HG03439 (cell line): ENCODE data around the gene TNNI2.
A peak's percentile ranks its signal among the peaks of the same experiment; 100 is the strongest.

Experiments used
- ATAC-seq: cut with Tn5 transposase; IDR thresholded peaks from one replicate; pipeline ENCODE4 v1.9.1; 2021; ENCODE audit warnings: mild to moderate bottlenecking, moderate library complexity; ENCODE audit not compliant: unreplicated experiment

The TNNI2 gene

DNA sequence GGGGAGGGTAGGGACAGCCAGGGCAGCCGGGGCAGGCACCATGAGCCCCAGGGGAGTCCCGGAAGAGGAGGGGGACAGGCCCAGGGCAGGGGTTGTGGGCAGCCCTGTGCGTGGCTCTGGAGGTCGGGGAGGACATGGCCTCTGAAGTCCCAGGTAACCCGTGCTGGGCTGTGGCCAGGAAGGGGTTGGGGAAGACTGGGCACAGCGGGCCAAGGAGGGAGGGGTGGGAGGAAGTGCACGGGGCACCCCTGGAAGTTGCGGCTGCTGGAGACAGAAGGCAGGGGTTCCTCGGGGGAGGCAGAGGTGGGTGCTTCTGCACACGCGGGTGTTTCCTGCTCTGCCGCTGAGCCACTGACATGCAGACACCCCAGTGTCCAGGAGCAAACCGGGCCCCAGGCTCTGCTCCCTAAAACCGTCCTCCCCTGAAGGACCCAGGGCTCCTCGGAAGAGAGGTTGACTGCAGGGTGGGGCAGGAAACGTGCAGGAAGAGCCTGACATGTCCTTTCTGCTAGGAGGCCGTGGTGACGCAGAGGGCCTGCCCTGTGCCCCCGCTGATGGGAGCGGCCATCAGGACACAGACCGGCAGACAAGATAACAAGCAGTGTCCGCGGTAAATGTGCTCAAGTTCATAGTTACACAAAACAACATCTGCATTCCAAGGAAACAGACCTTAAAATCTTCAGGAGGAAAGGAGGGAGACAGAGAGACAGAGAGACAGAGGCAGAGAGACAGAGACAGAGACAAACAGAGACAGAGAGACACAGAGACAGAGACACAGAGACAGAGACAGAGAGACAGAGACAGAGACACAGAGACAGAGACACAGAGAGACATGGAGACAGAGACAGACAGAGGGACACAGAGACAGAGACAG, 5.7 kb downstream of the TNNI2 start:
- ATAC-seq = no peak

DNA sequence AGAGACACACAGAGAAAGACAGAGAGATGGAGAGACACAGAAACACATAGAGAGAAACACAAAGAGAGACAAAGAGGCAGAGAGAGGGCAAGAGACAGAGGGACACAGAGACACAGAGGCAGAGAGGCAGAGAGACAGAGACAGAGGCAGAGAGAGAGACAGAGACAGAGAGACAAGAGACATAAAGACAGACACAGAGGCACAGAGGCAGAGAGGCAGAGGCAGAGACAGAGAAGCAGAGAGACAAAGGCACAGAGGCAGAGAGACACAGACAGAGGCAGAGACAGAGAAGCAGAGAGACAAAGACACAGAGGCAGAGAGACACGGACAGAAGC, 6.3 kb downstream of the TNNI2 start:
- ATAC-seq = no peak

DNA sequence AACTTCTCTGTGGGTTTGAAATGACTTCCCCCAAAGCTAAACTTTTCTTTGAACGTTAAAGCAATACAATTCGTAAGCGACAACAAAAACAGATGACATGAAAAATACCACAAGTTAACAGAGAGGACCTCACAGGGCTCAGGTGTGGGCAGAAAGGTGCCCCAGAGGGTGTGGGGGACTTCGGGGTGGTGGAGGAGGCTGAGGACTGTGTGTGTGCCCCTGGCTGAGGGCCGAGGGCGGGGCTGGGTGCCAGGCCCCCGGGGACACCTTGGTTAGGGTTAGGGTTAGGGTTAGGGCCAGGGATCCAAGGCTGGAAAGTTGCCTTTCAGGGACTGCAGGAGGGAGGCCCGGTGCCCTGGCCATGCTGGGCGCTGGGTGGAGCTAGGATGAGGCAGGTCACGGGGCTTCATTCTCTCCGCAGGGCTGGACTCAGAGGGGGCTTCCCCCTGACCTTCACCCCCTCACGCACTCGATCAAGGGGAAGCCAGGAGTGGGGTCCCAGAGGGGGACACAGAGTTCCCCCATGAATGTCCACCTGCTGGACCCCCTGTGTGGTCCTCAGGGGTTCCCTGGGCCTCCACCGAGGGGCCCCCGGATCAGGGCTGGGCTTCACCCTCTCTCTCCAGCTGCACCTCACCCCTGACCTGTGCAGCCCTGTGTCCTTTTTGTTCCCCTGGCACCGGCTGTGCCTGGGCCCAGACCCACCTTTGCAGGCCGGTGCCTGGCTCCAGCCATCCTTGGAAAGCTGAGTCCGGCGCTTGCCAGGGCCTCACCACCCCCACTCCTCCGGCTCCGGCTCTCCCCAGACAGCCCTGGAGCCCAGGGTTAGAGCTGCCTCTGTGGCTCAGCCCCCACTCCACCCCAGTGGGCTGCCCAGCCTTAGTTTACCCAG, 7.0 kb downstream of the TNNI2 start:
- no peak for ATAC-seq

DNA sequence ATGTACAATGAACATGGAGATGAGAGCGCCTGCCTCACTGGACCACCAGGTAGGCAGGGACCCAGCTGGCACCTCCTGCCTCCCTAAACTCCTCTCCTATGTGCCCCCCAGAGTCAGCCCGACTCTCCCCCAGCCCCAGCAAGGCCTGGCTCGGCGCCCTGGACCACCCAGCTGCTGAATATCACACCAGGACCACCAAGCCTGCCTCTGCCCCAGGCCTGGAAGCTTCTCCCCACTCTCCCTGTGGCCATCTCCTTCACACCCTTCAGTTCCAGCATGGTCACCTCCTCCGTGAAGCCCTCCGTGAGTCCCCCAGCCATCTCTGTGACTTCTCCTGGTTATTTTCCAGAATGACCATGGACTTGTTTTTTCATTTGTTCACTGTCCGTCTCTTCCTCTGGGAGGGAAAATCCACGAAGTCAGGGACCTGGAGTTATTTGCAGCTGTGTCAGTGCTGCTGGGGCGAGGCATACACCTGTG, 7.7 kb downstream of the TNNI2 start:
- ATAC-seq = no peak

DNA sequence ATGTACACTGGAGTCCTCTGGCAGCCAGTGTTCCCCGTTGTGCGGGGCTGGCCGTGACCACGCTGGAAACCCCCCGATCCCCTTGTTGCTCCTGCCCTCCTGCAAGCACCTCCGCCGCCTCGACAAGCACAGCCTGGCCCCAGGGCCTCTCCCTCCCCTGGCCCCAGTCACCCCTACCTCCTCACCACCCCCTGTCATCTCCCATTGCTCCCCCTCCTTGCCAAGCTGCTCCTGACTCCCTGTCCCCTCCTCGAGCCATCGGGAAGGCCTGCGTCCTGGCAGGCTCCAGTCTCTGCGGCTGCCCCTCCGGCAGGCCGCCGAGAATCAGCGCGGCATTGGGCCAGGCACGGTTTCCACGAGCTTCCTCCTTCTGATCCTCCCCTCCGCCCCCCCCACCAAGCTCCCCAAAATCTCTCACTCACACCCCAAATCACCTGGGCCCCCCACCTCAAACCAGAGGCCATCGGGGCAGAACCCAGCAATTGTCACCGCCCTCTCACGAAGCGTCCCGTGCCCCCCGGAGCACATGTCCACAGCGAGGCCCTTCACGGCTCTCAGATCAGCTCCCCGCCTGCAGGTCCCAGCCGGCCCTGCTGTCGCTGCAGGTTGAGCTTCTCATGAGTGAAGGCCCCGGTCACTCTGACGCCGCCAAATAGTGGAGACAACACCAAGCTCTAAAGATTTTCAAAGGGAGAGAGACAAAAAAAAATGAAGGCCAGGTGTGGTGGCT, 8.4 kb downstream of the TNNI2 start:
- ATAC-seq = no peak

DNA sequence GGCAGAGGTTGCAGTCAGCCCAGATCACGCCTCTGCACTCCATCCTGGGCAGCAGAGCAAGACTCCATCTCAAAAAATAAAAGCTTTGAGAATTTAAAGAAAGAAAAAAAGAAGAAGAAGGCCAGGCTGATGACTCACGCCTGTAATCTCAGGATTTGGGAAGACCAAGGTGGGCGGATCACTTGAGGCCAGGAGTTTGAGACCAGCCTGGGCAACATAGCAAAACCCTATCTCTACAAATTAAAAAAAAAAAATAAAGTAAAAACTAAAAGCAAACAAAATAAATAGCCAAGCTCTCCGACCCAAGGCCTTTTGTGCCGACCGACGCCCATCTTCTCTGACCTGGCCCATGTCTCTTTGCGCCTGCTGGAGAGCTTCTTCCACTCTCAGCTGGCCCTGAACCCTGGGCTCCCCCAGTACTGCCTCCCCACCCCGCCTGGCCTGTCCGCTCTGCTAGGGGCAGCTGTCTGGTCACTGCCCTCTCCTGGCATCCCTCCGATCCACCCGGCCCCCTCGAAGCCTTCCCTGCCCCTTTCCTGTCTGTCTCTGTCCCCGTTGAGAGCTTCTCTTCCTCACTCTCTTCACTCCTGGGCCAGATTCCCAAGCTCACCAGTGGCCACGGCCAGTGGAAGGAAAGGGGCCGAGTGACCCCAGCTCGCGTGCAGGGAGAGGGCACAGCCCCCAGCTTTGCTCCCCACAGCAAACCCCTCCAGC, 9.3 kb downstream of the TNNI2 start:
- ATAC-seq = no peak

DNA sequence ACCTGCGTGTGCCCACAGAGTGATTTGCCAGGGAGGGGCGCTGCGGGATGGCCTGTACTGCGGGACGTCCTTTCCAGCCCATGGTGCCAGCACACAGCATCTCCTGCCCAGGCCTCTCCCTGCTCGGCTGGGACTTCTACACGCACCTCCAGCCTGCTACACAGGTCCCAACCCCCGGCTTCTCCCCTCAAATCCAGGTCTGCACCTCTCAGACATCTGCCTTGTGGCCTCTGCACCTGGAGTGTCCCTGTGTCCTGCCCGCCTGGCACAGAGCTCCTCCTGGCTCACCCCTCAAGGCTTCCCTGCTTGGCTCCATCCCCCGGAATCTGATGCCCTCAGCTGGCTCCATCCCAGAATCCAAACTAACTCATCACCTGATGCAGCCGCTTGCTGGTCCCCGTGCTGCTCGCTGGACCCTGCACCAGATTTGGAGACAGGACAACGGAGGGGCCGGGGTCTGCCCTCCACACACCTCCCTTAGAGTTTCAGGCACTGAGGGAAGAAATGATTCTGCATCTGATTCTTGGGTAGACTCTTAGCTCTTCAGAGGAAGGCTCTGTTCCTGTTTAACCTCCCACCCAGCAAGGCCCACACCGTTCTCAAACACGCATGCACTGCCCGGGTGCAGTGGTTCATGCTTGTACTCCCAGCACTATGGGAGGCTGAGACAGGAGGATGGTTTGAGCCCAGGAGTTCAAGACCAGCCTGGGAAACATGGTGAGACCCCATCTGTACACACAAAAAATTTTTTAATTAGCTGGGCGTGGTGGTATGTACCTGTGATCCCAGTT, 10.1 kb downstream of the TNNI2 start:
- ATAC-seq = no peak

DNA sequence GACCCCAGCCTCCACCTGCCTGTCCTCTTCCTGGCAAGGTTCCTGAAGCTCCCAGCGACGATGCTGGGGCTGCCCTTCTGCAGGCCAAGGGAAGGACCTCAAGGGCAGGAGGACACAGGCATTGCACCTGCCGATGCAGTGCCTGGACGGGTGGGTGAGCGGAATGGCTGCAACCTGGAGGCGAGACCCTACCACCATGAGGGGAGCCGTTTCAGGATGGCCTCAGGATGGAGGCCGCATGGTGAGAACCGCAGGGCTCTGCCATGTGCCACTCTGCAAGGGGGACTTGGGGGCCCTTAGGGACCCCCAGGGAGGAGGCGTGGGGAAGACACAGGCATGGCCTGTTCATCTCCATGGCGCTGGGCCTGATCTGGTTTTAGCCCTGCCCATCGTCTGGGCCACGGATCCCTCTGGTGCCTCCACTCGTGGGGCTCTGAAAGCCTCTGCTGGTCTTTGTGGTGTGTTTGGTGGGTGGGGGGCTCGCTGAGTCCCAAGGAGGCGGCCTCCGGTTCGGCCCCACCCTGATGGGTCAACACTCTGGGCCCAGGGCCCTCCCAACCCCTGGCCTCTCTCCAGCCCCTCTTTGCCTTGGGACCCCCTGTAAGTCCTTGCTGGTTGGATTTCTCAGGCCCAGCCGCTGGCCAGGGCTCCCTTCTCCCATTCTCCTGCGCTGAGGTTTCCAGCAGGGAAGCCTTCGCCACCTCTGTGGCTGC, 12.8 kb downstream of the TNNI2 start:
- no peak for ATAC-seq

DNA sequence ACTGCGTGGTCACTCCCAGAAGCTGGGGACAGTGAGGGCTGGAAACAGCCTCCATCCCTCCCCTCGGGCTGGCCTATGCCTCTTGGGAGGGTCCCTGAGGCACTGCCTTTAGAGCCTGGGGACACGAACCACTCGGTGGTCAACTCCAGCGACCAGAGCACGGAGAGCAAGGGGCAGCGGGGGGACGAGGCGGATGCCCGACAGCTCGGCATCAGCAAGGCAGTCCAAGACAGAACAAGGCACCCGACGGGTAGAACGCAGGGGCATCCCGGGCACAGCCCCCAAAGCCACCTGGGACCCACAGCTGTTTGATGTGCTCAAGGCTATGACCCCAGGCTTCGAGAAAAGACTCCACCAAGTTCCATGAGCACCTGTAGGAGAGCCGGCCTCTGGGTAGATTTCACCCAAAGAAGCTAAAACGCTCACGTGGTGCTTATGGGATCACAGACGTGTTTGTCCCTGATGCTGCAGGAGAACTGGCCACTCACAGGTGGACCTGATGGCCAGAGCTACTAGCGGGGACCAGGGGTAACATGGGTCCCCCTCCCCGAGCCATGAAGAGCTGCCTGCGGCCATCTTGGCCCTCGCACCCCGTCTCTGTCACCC, 13.6 kb downstream of the TNNI2 start:
- no peak for ATAC-seq

DNA sequence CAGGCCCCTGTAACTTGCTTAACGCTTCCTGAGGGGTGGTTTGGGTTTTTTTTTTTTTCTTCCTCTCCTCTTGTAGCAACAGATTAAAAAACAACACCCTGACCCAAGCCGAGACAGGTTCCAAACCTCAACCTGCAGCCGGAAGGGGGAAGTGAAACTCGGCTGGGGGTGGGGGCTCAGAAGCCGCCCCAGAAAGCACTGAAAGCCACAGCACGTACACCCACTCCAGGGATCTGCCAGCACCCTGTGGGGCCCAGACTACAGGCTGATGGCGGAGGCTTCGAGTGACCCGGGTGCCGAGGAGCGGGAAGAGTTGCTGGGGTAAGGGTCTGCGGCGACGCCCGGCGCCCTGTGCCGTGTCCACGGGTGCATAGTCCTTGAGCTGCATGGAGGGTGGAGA, 14.1 kb downstream of the TNNI2 start, which contains the start of gene LSP1:
Gene LSP1, plus strand, starts transcription at position 208 of the 400 bp plus-strand sequence. Its CDS starts 61 bp downstream, at position 269.
- peak; percentile 38 for ATAC-seq

DNA sequence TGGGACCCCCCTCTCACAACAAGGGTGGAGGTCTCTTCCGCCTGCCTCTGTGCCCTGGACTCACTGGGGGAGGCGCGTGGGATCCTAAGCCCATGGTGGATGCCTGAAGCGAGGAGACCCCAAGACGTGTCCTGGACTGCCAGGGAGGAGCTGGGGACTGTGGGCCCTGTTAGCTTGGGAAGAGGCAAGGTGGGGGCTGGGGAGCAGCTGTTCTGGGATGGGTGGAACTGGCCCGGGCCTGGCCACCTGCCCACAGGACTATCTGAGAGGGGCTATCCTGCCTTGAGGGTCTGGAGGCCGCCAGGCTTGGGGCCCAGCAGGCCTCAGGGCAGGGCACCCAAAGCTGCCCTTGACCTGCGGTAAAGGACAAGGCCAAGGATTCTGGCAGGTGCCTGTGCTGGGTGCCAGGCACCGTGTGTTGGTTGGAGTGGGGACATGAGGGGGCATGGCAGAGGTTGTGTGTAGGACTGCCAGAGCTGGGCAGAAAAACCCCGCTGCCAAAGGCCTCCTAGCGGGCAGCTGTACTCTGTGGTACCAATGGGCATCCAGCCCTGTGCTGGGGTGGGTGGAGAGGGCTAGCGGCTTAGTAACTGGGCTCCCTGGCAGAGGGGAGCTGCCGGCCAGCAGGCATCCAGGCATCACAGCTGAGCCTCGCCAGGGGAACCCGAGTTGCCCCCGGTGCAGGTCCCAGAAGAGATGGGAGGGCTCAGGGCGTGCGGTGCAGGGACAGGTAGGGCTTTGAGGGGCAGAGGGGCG, 14.8 kb downstream of the TNNI2 start:
- ATAC-seq = no peak

DNA sequence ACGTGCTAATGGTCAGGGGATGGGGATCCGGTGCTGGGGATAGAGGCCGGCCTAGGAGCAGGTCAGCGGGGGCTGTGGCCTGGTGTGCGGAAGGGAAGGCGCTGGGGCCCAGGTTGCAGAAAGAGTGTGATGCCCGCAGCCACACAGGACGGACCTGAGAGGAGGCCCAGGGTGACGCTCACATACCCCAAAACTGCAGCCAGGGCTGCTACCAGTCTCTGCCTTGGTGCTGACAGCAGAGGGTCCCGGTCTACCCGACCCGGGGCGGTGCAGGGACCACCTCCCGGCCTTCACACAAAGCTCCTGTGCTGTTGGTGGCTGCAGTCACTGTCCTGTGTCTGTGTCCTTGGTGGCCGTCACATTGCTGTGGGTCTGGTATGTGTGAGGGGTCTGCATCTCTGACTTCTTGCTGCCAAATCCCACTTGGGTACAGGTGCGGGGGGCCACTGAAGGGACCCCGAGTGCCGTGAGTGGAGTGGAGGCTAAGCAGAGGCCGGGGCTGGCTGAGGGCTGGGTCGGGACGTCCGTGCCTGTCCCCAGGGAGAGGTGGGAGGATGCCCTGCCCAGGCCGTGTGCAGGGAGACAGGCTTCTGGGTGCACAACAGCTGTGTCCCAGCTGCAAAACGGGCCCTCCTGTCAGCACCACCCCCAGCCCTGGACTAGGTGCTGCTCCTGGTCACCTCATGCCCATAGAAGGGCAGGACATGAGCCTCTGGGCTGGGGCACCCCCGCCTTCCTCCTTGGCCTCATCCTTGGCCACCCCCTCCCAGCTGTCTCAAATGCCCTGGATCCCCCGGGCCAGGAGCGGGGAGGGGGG, 15.6 kb downstream of the TNNI2 start:
- peak; percentile 18 for ATAC-seq

DNA sequence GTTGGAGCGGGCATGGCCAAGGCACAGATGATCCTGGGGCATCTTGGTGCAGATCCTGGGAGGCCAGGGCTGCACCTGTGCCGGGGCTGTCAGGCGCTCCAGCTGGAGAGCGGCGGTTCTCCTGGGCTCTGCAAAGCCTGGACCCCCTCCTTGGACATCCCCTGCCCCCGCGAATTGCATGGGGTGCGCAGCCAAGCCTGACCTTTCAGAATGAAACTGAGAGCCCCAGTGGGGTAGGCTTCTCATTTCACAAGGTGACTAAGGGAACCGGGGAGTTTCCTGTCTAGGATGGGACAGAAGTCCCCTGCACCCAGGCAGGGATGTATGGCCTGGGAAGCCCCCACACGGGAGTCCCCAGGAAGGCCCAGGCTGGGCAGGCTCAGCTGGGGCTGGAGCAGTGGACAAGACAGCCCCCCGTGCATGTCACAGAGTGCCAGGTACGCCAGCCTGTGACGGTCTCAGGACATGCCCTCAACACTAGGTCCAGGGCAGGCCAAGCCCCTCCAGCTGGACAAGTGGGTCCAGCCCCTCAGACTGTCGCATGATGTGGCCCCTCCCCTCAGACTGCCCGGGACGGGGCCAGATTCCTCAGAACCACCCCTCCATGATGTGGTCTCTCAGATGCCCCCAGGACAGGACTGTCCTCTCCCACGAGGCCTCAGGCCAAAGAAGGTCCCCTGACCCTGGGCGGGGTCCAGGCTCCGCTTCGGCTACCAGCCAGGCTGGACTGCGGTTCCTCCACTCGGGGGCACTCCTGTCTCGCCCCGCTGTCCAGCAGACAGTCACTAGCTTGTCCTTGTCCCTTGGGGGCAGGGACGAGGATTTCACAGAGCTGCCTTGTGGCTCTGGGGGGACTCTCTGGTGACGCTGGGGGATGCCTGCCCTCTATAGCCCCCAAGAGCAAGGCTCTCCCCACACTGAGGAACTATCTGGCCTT, 16.4 kb downstream of the TNNI2 start:
- ATAC-seq = peak; percentile 33

DNA sequence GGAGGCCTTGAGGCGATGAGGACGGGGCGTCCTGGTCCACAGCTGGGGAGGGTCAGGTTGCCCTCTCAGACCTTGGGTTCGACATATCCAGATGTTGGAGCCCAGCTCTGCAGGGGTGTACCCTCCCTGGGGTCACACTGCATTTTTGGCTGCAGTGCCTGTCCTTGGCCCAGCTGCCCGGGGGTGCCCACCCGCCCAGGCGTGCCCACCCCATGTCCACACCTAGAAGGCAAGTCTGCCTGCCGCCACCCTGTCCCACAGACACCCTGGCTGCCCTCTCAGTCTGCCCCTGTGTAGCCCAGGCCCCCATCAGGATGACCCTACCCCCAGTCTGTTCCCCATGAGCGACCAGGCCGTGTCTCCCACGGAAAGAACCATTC, 17.1 kb downstream of the TNNI2 start:
- no peak for ATAC-seq

DNA sequence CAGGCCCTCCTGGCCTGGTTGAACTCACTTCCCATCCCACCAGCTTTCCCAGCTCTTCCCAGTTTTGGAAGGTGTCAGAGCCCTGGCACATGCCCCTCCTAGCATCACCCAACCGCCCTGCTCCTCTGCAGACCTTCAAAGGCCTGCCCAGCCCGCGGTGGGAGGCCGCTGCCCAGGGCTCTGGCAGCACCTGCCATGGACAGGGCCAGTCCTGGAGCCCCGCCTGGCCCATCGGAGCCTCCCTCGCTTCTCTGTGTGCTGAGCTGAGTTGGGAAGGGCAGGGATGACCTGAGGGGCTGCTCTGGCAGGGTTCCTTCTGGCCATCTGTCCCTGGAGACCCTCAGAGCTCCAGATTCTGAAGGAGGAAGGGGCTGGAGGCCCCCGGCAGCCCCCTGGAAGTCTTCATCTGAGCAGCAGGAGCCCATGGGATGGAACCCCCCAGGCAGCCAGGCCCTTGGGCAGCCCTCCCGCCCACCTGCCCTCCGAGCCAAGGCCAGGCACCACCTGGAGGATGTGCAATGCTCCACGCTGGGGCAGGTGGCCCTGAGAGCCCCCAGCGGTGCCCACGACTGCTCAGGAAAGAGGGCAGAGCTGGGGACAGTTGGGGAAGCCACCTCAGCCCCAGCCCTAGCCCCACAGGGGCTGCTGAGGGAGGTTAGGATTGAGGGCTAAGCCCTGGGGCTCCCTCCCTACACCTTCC, 17.7 kb downstream of the TNNI2 start:
- no peak for ATAC-seq
